ENCODE measurements around the gene PPP4R4. TPM values are rescaled to one million over a fixed set of nuclear protein-coding genes. Genes with fewer than 3 reads are reported as not detected.

The PPP4R4 gene
- polyA plus RNA-seq, 1 of the 3 experiments (the other 2 are of a cell fraction), result 2.5 TPM

GRCh38 chr14:94239406-94239805 lies 65.3 kb downstream of the PPP4R4 start:
- DNase-seq, result no peak
- ChIA-PET POLR2A (no interaction called here), CTCF (interaction anchor here (1.0 kb wide), 1 partner anchor 59 kb away, joined by 3 read pairs; no protein-coding TSS in a partner anchor)
- Histone ChIP-seq H4K20me1 (ENCODE audit: insufficient read depth) (no peaks in the 10 kb centered on the region), H3K9ac (no peak overlapping the region), H3K4me2 (no peak overlapping the region), H3K9me2 (no peaks in the 10 kb centered on the region), H3K27me3 (ENCODE audit: insufficient read depth) (no peaks in the 10 kb centered on the region), H3K9me3 (no peaks in the 10 kb centered on the region), H3K4me1 (ENCODE audit: control insufficient read depth in 1 of 2, insufficient read depth in 2 of 2, low read depth in 1 of 2, low read length in 1 of 2) (no peaks in the 10 kb centered on the region), H3K4me3 (ENCODE audit: low read depth in 2 of 2, low read length in 1 of 2) (no peak overlapping the region), H2AFZ (ENCODE audit: low read depth) (no peak overlapping the region), H3K27ac (ENCODE audit: low read depth in 2 of 2, low read length in 1 of 2) (no peak overlapping the region), H3K36me3 (replicated peaks in 1 of 2; ENCODE audit: control insufficient read depth in 1 of 2, insufficient read depth in 2 of 2, low read length in 1 of 2) (peaks cover 10 to 48% of the 10 kb centered on the region in 2 experiments), H3F3A (replicated peaks; ENCODE audit: insufficient read depth) (no peaks in the 10 kb centered on the region), H3K79me2 (ENCODE audit: insufficient read depth) (no peaks in the 10 kb centered on the region)
- TF ChIP-seq IRF3 (IDR thresholded peaks at IDR 0.05; ENCODE audit: low read depth, low read length), result no peak
- TF ChIP-seq GABPA (IDR thresholded peaks at IDR 0.05; ENCODE audit: low read depth), result no peak
- TF ChIP-seq MEF2A (IDR thresholded peaks at IDR 0.05; ENCODE audit: borderline replicate concordance, low read depth), result no peak
- no peak for TF ChIP-seq ZBTB33 (IDR thresholded peaks at IDR 0.05; ENCODE audit: borderline replicate concordance, low read depth)
- no peak for TF ChIP-seq SMC3 (IDR thresholded peaks at IDR 0.05; ENCODE audit: low read depth, low read length)
- no peak for TF ChIP-seq JUND (IDR thresholded peaks at IDR 0.05)
- TF ChIP-seq SIN3A (IDR thresholded peaks at IDR 0.05; ENCODE audit: borderline replicate concordance, low read depth, low read length), result no peak
- TF ChIP-seq TAF1 (IDR thresholded peaks at IDR 0.05; ENCODE audit: borderline replicate concordance, low read depth, low read length), result no peak
- 93% methylated on average over 2 of the region's 2 CpGs for WGBS (ENCODE audit: low lambda C conversion rate)

GRCh38 chr14:94244182-94244581 lies 70.1 kb downstream of the PPP4R4 start:
- TF ChIP-seq IRF3 (IDR thresholded peaks at IDR 0.05; ENCODE audit: low read depth, low read length), result no peak
- TF ChIP-seq USF2 (IDR thresholded peaks at IDR 0.05; ENCODE audit: borderline replicate concordance, low read depth, low read length), result no peak
- no peak for TF ChIP-seq NRF1 (IDR thresholded peaks at IDR 0.05; ENCODE audit: low read depth, low read length)
- TF ChIP-seq RXRA (IDR thresholded peaks at IDR 0.05; ENCODE audit: borderline replicate concordance, low read depth), result no peak
- no peak for TF ChIP-seq SIN3A (IDR thresholded peaks at IDR 0.05; ENCODE audit: borderline replicate concordance, low read depth, low read length)
- no peak for TF ChIP-seq GATA2 (CRISPR knock-in tag; IDR thresholded peaks at IDR 0.05)
- no peak for TF ChIP-seq TEAD4 (IDR thresholded peaks at IDR 0.05; ENCODE audit: borderline replicate concordance, insufficient read depth)
- TF ChIP-seq CTCF (IDR thresholded peaks at IDR 0.05), result no peak
- no peak for TF ChIP-seq ELF1 (IDR thresholded peaks at IDR 0.05)
- TF ChIP-seq JUND (IDR thresholded peaks at IDR 0.05), result no peak
- no peak for TF ChIP-seq RFX5 (IDR thresholded peaks at IDR 0.05; ENCODE audit: low read length)
- TF ChIP-seq CHD2 (IDR thresholded peaks at IDR 0.05; ENCODE audit: low read length, partially characterized antibody), result no peak
- TF ChIP-seq FOXJ3 (CRISPR knock-in tag; IDR thresholded peaks at IDR 0.05), result no peak
- ChIA-PET CTCF (no interaction called here), POLR2A (no interaction called here)

More at GRCh38 chr14:94244182-94244581, 70.1 kb downstream of the PPP4R4 start:
- Histone ChIP-seq H3K9me3 (no peaks in the 10 kb centered on the region), H3K27me3 (ENCODE audit: insufficient read depth) (no peaks in the 10 kb centered on the region), H3K9me2 (no peaks in the 10 kb centered on the region), H3F3A (replicated peaks; ENCODE audit: insufficient read depth) (no peaks in the 10 kb centered on the region), H3K4me1 (ENCODE audit: control insufficient read depth in 1 of 2, insufficient read depth in 2 of 2, low read depth in 1 of 2, low read length in 1 of 2) (no peaks in the 10 kb centered on the region), H3K27ac (ENCODE audit: low read depth in 2 of 2, low read length in 1 of 2) (no peak overlapping the region), H2AFZ (ENCODE audit: low read depth) (no peak overlapping the region), H3K4me3 (ENCODE audit: low read depth in 2 of 2, low read length in 1 of 2) (no peak overlapping the region), H3K79me2 (ENCODE audit: insufficient read depth) (no peaks in the 10 kb centered on the region), H4K20me1 (ENCODE audit: insufficient read depth) (no peaks in the 10 kb centered on the region), H3K9ac (no peak overlapping the region), H3K4me2 (no peak overlapping the region), H3K36me3 (replicated peaks in 1 of 2; ENCODE audit: control insufficient read depth in 1 of 2, insufficient read depth in 2 of 2, low read length in 1 of 2) (peaks cover 12 to 40% of the 10 kb centered on the region in 2 experiments)
- WGBS (ENCODE audit: low lambda C conversion rate), result 83% methylated on average over 2 of the region's 2 CpGs
- no peak for DNase-seq
